ENCODE measurements around the gene GRM3.

GRCh38 chr7:86788948-86789347 lies 145.2 kb downstream of the GRM3 start:
- TF ChIP-seq CTCF (IDR thresholded peaks at IDR 0.05) (no peak), POLR2A (IDR thresholded peaks at IDR 0.05) (no peak), POLR2AphosphoS5 (IDR thresholded peaks at IDR 0.05) (no peak)
